ENCODE results near the gene LMAN1L. TPM values are rescaled to one million over a fixed set of nuclear protein-coding genes. Genes with fewer than 3 reads are reported as not detected.
A peak's percentile ranks its signal among the peaks of the same experiment; 100 is the strongest.

LMAN1L gene
- total RNA-seq, 1 donor from 2014 or later, result not detected

DNA sequence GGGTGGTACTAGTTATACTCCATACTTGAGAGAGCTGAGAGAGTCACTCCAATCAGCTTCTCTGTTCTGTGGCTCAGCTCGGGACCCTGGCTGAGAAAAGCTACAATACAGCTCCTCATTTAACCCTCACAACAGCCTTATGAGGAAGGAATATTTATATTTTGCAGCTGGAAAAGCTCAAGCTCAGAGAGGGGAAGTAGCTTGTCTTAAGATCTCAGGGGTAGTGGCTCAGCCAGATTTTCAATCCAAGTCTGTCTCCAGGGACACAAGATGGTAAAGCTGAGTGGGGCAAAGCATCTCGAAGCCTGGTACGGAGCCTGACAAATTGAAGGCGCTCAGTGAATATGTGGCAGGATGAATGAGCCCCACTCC is 45.7 kb downstream of the LMAN1L start:
- no peak for DNase-seq

DNA sequence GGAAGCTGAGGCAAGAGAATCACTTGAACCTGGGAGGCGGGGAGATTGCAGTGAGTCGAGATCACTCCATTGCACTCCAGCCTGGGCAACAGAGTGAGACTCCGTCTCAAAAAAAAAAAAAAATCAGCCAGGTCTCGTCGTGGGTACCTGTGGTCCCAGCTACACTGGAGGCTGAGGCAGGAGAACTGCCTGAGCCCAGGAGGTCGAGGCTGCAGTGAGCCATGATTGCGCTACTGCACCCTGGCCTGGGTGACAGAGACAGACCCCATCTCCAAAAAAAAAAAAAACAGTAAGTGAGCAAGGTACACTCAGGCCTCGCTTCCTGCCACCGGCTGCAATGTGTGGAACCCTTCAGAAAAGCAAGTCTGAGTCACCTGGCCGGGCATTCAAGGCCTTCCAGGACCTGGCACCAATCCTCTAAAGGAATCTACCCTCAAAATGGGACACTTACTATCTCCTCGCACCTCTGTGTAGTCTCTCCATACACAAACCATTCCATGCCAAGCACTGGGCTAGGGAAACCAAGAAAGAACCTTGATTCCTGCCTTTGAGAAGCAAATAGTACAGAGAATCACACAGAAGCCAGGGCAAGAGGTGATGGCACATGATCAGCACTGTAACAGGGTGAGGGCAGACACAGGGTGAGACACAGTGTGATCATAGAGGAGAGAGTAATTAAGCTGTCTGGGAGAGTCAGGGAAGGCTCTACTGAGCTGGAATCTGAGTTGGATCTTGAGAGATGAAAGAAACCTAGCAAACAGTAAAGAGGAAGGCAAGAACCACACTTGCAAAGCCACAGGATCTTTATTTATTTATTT is 50.8 kb downstream of the LMAN1L start:
- DNase-seq, result no peak

DNA sequence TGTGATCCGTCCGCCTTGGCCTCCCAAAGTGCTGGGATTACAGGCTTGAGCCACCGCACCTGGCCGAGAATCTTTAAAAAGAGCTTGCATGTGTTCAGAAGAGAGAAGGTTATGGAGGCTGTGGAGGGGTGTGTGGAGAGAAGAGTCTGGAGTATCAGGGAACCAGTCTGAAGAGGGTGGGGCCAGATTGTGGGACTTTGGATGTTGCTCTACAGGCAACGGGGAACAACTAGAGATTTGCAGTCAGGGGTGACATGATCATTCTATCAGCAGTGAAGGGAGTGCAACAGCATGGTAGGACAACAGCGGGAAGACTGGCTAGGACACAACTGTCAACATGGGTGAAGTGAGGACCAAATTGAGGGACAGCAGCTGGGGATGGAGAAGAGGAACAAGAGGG is 51.7 kb downstream of the LMAN1L start:
- DNase-seq, result no peak

DNA sequence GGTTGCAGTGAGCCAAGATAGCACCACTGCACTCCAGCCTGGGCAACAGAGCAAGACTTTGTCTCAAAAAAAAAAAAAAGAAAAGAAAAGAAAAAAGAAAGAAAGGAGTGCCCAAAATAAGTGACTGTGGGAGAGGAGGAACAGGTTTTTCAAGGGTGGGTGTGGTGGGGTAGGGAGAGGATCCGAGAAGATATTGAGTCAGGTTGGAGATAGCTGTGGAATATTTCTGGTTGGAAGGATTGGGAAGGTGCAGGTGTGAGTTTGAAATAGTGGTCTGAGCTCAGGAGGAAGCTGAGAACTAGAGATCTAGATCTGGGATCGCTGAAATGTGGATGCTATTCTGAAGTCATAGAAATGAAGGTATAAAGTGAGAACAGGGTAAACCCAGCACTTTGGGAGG is 52.7 kb downstream of the LMAN1L start:
- DNase-seq, result no peak

DNA sequence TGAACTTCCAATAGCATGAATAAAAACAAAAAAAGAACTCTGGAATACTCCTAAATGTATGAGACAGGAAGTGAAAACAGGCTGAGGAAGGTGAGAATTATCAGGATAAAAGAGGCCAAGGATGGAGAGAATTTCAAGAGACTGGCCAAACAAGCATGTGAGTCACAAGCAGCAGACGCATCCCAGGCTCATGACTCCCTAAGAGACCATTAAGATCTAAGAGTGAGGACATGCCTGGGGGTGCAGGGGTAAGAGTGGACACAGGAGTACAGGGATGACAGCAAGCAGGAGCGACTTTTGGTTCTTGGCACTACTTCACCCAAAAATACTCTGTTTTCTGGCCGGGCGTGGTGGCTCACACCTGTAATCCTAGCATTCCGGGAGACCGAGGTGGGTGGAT is 53.5 kb downstream of the LMAN1L start:
- DNase-seq, result no peak

DNA sequence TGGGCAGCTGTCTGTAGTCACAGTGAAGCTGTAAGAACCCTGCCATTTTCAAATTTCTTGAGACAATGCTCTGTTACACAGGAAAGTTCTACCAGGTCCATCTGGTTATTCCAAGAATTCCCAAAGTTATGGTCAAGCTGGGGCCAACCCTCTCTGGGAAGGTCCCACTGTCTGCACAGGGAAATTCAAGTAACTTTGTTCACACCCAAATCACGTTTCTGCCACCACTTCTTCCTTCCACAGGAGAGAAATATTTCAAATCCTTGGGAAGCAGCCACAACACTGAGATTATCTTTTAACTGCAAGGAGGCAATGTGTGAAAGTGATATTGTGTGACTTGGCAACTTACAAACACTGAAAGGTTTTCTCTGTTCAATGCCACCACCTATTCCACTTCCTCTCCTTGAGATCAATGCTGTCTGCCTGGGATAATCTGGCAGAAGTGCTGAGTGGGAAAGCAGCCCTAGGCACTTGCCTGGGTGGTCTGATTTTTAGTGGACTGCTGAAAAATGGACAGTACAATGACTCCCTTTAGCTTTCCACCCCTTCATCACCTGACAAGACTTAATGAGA is 54.9 kb downstream of the LMAN1L start:
- DNase-seq, result no peak

DNA sequence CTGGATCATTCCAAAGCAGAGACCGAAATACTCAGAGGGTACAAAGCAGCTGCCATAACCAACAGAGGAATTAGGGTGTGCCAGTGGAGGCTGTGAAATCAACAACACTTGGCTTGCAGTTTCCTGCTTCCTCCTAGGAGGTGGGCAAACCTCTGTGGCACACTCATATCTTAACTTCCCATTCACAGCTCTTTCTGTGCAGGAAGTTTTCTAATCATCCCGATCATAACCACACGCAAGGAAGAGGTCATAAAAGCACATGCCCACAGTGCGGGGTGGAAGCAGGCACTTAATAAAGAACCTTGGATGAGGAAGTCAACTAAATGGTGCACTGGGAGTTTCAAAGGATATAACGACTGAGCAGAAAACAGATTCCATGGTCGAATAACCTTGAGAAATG is 55.4 kb downstream of the LMAN1L start:
- DNase-seq, result no peak

DNA sequence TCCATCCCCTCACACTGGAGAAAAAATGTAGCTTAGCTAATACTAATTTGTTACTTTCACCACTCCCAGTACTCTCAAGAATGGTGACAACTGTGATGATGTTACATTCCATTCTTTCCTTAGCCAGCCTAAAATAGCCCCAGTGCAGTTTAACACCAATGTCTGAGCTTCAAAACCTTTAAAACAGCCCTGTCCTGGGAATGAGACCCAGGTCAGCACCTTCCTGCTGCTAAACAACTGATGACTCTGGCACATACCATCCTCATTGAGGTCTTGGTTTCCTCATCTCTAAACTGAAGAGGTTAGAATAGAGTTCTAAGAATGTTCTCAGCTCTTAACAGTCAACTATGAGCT is 56.7 kb downstream of the LMAN1L start:
- DNase-seq, result no peak

DNA sequence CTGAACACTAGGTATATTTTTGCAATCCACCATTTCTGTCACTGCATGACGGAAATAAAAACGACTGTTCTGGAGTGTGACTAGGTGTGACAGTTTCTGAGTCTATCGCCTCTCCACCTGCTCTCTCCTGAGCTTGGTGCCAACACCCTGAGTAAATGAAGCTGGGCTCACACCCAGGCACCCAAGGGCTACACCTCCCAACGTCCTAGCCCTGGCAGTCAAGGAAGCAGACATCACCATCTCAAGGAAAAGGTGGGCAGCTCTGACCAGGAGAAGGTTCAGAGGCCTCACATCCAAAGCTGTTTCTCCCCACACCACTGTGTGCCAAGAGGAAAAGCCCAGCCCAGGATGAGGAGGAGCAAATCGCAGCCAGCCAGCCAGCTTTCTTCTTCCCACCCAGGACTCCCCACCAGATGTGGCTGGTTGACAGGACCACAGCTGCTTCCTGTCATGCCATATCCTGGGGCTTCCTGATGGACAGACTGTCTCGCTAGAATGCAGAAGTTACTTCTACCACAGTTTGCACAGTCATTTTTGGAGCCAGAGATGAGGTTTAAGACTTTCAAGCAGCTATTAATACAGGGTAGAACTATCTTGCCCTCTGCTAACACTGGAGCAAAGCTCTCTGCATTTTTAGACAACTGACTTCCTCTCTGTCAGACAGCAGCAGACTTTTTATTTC is 57.2 kb downstream of the LMAN1L start:
- DNase-seq, result peak; percentile 57

DNA sequence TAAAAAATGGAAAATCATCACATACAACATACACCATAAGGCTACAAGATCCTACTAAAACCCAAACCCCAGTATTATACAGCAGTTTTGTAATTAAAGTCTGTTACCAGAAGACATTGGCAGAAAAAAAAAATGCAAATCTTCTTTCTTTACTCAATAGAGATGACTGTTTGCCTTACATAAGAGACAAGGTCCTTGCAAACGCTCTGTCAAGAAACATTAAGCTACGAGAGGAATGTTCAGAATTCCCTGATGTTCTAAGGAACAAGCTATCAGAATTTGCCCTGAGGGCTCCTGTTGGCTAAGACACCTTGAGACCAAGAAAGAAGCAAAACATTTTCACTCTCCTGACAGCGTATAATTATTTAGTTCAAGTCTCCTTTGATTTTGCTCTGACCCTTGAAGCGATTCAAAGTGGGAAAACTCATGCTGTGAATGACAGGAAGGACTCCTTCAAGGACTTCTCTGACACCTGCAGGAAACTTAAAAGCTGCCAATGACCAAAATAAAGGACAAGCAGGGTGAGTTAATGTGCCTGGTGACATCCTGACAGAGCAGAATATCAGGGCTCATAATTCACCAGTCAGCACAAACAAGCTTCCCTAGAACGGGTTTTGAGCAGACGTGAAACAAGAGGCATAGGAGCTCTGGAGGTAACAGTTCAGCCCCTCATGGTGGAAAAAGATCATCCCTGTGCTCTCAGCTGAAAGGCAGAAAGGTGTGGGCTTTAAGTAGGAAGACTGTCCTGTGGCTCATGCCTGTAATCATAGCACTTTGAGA is 58.0 kb downstream of the LMAN1L start:
- DNase-seq, result no peak

DNA sequence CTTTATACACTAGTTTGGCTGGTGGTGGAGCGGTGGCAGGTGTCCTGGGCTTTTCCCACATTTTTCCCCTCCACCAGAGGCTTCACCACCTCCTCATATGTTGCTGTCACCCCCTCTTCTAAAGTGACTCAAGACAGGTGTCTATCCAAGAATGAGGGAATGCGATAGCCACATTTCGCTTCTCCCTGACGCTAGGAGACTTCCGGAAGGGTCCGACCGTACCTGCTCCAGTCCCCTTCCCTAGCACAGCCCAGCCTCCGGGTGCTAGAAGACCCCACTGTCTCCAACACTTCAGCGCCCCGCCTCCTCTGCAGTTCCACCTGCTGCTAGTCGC is 60.0 kb downstream of the LMAN1L start:
- no peak for DNase-seq

DNA sequence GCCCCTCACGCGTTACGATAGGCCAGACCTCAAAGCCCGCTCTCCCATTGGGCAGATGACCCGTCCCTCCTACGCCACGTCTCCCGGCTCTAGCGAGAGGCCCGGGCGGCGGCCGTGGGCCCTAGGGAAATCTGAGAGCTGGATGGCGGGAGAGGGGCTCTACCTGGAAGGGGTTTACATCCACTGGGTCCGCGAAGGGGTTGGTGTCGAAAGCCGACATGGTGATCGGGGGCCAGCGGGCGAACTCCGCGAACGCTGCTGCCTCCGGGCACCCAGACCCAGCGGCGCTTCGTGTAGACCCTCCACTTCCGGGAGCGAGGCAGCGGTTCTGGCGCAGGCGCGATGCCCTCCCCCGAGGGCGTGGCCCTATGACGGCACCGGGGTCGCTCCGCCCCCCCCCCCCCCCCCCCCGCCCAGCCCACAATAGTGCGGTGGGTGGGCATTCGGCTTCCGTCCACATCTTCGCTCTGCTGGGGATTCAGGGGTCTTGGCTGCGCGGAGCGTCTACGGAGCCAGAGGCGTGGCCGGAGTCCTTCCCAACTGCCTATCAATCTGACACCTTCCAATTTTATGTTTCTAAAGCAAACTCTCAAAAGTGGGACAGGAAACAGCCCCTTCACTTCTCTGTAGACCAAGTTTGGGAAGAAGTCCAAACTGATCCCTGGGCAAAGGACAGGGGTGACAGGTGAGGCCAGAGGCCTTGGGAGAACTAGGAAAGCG is 60.6 kb downstream of the LMAN1L start, which contains the start of gene SCAMP2:
SCAMP2 (minus strand) TSS at position 330 of the 720 bp plus-strand sequence; CDS start at position 220, 110 bp downstream.
- DNase-seq, result peak; percentile 98

DNA sequence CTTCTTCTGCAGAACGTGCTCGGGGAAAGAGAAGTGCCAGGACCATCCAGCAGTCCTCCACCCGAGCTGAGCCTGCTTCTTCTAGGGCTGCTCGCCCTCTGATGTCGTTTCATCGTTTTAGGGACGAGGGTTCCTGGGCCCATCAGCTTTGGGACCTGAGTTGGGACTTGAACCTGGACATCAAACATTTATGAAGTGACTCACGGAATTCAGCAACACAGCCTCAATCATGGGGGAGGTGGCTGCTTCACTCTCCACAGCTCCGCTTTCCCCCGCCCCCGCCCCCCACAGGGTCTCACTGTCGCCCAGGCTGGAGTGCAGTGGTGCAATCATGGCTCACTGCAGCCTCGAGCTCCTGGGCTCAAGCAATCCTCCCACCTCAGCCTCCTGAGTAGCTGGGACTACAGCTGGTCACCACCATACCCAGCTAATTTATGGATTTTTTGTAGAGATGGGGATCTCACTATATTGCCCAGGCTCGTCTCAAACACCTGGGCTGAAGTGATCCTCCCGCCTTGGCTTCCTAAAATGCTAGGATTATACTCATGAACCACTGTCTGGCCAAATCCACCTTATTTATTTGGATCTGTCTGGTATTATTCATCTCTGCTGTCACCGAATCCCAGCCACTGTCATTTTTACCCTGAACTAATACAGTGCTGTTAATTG is 61.3 kb downstream of the LMAN1L start:
- no peak for DNase-seq

Small RNA genes lying within 50 kb of the gene (small RNA-seq; reads per million reads assigned to genes)
- gene CPLX3 (ENCODE audit: low replicate concordance), result not detected
- gene MIR4513 (ENCODE audit: low replicate concordance), result not detected
- 0.42 reads per million, percentile 67 among the genes with 10 or more reads in this experiment for gene MIR6882 (ENCODE audit: low replicate concordance)

Other genes with a start within 250 kb of the LMAN1L start
- 54.6 TPM for gene CLK3, start 197.0 kb upstream of the LMAN1L start, total RNA-seq
- 18.8 TPM for gene EDC3, start 116.8 kb upstream of the LMAN1L start, total RNA-seq
- gene CYP1A1, start 87.3 kb upstream of the LMAN1L start, total RNA-seq, result 0.51 TPM
- gene CYP1A2, start 64.0 kb upstream of the LMAN1L start, total RNA-seq, result not detected
- 27.6 TPM for gene CSK, start 30.8 kb upstream of the LMAN1L start, total RNA-seq
- gene CPLX3, start 13.8 kb downstream of the LMAN1L start, total RNA-seq, result not detected
- 49.2 TPM for gene ULK3, start 30.3 kb downstream of the LMAN1L start, total RNA-seq
- gene SCAMP2, start 60.5 kb downstream of the LMAN1L start, total RNA-seq, result 49.9 TPM
- gene MPI, start 77.2 kb downstream of the LMAN1L start, total RNA-seq, result 81.8 TPM
- 76.3 TPM for gene FAM219B, start 94.0 kb downstream of the LMAN1L start, total RNA-seq
- 143 TPM for gene COX5A, start 125.2 kb downstream of the LMAN1L start, total RNA-seq
- 3.3 TPM for gene RPP25, start 143.9 kb downstream of the LMAN1L start, total RNA-seq
- gene SCAMP5, start 182.7 kb downstream of the LMAN1L start, total RNA-seq, result 0.62 TPM
- 9.9 TPM for gene PPCDC, start 210.8 kb downstream of the LMAN1L start, total RNA-seq